ENCODE data around the gene QARS1.

The QARS1 gene

DNA sequence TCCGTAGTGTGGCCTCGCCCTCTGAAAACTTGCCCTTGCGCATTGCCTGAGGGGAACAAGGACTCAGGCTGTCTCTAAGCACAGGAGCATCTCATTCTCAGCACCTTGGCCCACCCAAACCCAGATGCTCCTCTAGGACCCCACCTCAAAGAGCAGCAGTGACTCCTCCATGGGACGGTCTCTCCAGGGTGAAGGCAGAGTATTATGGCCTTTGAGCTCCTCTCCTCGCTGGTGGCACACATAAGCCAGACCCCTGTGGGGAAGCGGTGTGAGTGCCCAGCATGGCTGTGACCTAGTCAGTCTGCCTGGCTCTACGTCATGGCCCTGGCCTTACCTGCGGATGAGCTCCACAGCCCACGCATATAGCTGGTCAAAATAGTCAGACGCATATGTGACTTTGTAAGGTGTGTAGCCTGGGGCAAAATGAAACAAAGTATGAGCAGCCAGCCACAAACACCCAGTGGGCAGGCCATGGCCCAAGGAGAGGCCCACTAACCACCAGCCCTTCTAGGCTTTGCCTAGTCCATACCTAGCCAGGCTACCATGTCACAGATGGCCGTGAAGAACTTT is 4.4 kb downstream of the QARS1 start:
- Mint-ChIP-seq H3K4me3 (no peak overlapping the region), H3K36me3 (no peaks in the 10 kb centered on the region), H3K27ac (no peak overlapping the region), H3K27me3 (no peaks in the 10 kb centered on the region), H3K4me1 (ENCODE audit: low read depth) (peaks cover 18% of the 10 kb centered on the region), H3K9me3 (ENCODE audit: low read depth) (no peaks in the 10 kb centered on the region)

DNA sequence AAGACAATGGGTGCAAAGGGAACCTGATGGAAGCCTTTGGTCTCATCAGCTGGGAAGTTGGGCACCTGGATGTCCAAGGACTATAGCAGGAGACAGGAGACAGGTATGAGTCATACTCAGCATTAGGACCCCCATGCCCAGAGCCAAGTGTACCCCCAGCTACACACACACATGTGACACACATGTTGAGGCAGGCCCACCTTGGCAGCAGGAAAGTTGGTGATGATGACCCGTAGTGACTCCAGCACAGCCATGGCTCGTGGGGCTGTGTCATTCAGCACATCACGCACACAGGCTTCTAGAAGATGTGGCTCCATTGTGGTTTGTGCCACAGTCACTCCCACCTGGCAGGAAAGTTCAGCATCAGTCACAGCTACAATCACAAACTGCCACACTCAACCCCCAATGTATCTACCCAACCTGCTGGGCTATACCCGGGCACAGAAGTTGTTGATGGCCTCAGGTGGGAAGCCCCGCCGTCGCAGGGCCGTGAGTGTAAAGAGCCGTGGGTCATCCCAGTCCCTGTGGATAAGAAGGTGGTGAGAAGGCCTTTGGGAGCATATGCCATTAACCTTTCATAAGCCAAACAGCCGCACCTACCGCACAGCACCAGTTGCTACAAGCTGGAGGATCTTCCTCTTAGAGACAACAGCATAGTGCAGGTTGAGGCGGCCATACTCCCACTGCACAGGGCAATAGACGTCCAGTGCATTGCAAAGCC is 5.5 kb downstream of the QARS1 start:
- Mint-ChIP-seq H3K27me3 (no peaks in the 10 kb centered on the region), H3K36me3 (no peaks in the 10 kb centered on the region), H3K4me3 (no peak overlapping the region), H3K27ac (no peak overlapping the region), H3K9me3 (ENCODE audit: low read depth) (no peaks in the 10 kb centered on the region), H3K4me1 (ENCODE audit: low read depth) (peaks cover 15% of the 10 kb centered on the region)

DNA sequence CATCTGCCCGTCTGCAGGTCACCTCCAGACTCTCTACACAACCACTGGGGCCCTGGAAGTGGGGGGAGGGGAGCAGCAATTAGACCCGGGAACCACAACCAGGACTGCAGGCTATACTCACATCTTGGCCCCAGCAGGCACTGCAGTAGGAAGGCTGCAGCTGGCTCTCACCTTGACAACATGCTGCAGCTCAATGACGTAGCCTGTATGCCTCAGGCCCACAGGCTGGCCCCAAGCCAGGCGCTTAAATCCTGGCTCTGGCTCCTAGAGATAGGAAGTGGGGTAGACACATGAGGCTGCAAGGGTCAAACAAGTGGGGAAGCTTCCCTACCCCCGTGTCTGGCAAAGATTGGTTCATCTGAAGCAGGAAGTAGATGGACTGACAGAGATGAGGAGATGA is 6.1 kb downstream of the QARS1 start:
- Mint-ChIP-seq H3K4me1 (ENCODE audit: low read depth) (peaks cover 11% of the 10 kb centered on the region), H3K36me3 (no peaks in the 10 kb centered on the region)

DNA sequence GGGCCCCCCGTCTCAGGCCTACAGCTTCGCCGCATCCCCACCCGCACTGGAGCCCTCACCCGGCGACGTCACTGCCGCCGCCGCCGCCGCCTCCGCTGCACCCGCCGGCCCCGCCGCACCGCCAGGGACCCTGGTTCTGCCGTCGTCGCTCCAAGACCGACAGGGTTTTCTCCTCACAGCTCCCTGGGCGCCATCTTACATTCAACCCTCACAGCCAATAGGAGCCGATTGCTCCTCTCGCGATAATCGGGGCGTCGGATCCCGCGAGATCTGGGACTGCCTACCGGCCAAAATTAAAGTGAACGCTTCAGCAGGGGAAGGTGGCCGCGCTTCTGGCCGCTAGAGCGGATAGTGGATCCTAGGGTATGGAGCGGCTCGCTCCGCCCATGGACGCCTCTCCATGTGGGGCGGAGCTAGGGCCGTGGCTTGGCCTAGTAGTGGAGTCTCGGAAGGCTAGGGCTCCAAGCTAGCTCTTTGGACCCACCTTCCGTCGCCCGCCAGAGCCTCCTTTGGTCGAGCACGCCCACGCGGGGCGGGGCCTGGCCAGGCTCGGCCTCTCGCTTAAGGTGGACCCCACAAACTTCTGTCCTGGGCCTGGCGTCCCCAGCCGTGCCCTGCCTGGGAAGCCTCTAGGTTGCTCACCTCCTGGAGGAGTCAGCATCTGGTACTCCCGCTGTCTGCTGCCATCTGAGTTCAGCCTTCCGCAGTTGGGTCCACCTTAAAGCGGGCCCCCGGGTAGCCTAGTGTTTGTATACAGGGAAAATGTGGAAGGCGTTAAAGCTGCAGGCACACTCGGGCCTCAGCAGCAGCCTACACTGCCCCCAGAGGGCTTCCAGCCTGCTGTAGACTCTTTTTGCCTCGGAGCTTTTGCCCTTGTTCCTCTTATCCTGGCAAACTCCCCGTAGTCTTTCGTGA is 10.4 kb downstream of the QARS1 start, which contains the start of gene QRICH1:
QRICH1 (minus strand) TSS at position 219 of the 915 bp plus-strand sequence. CDS start 17,054 bp downstream, outside the sequence.
- no peaks in the 10 kb centered on the region for H3K27me3 Mint-ChIP-seq
- peak within 1 kb of the TSS; percentile 93 for H3K4me3 Mint-ChIP-seq
- H3K27ac Mint-ChIP-seq: peak within 1 kb of the TSS; percentile 97
- H3K36me3 Mint-ChIP-seq: no peaks in the 10 kb centered on the region
- no peaks in the 10 kb centered on the region for H3K9me3 Mint-ChIP-seq (ENCODE audit: low read depth)
- H3K4me1 Mint-ChIP-seq (ENCODE audit: low read depth): peaks cover 34% of the 10 kb centered on the region

More for the DNA sequence above, 6.1 kb downstream of the QARS1 start:
- Mint-ChIP-seq H3K9me3 (ENCODE audit: low read depth) (no peaks in the 10 kb centered on the region), H3K4me3 (no peak overlapping the region), H3K27ac (no peak overlapping the region), H3K27me3 (no peaks in the 10 kb centered on the region)

DNA sequence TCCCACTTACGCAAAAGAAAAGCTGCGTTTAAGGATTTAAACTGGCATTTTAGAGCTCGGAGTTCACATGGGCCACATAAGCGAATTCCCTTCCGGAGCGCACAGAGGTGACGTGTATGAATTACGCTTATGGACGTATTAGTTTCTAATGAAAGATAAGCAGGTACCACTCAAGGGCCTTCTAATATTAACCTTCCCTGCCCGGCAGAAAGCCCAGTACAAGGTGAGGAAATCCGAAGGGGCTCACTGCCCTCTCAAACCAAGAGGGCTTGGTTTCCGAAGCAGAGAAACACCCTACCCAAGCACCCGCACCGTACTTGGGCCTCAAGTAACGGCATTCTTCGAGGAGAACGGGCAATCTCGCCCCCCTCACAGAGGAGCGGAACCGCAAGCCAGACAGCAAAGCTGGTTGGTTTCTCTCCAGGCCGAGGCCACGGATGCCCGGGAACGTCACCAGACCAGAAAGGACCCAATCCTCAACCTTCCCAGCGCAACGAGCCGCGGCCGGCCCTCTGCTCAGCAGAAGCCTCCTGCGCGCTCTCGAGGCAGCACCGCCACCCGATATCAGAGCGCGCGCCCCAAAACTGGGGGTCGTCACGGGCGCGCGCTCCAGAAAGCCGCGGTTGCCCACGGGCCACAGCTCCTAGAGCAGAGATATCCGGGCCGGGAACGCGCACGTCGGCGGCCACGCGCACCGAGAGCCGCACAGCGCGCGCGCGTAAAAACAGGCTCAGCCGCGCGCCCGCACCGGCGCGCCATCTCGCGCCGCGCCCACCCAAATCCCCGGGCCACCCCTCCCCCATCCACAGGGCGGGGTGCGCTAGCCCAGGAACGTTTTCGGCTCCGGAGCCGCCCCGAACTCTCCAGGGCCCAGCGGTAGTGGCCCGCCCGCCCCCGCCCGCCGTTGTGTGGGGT is 11.4 kb downstream of the QARS1 start:
- Mint-ChIP-seq H3K27me3 (no peaks in the 10 kb centered on the region), H3K4me3 (peak overlapping the region; percentile 93), H3K4me1 (ENCODE audit: low read depth) (peaks cover 36% of the 10 kb centered on the region), H3K36me3 (no peaks in the 10 kb centered on the region), H3K9me3 (ENCODE audit: low read depth) (no peaks in the 10 kb centered on the region), H3K27ac (peak overlapping the region; percentile 94)

DNA sequence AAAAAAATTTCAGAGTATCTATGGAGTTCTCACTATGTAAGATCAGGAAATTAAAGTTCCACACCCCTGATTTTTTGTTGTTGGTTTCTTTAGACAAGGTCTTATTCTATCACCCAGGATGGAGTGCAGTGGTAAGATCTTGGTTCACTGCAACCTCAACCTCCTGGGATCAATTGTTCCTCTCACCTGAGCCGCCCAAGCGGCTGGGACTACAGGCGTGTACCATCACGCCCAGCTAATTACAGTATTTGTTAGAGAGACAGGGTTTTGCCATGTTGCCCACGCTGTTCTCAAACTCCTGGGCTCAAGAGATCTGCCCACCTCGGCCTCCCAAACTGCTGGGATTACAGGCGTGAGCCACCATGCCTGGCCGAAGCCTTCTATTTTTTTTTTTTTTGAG is 23.1 kb downstream of the QARS1 start:
- no peak overlapping the region for H3K4me3 Mint-ChIP-seq
- H3K36me3 Mint-ChIP-seq: no peaks in the 10 kb centered on the region
- peaks cover 30% of the 10 kb centered on the region for H3K4me1 Mint-ChIP-seq (ENCODE audit: low read depth)
- H3K27ac Mint-ChIP-seq: no peak overlapping the region
- no peaks in the 10 kb centered on the region for H3K9me3 Mint-ChIP-seq (ENCODE audit: low read depth)
- no peaks in the 10 kb centered on the region for H3K27me3 Mint-ChIP-seq

DNA sequence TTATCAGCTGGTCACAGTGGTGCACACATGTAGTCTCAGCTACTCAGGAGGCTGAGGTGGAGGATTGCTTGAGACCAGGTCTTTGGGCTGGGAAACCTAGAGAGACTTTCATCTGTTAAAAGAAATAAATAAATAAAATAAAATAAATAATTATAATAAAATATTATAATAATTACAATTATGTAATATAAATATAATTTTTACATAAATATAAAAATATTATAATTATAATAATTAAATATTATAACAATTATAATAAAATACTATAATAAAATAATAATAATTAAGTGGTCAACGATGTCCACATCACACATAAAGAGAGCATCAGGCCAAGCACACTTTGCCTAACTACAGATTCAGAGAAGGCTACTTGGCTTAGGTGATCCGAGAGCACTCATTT is 25.3 kb downstream of the QARS1 start:
- H3K36me3 Mint-ChIP-seq: no peaks in the 10 kb centered on the region
- H3K4me3 Mint-ChIP-seq: no peak overlapping the region
- H3K9me3 Mint-ChIP-seq (ENCODE audit: low read depth): no peaks in the 10 kb centered on the region
- no peak overlapping the region for H3K27ac Mint-ChIP-seq
- peaks cover 24% of the 10 kb centered on the region for H3K4me1 Mint-ChIP-seq (ENCODE audit: low read depth)
- no peaks in the 10 kb centered on the region for H3K27me3 Mint-ChIP-seq

DNA sequence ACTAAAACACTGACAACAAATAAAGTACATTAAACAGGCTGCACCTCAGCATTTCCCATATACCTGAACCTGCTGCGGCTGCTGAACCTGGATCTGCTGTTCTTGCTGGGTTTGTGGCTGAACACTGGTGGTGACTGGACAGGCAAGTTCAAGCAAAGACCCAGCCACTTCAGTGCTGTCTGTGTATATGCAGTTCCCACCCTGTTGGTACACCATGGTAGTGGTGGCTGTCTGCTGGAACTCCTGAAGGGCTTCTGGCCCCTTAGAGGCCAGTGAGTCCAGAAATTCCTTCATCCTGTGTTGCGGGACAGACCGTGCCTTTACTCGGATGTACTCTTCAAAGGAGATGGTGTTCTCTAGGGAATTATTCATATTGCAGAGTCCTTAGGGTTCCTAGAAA is 27.9 kb downstream of the QARS1 start:
- Mint-ChIP-seq H3K27ac (no peak overlapping the region), H3K4me1 (ENCODE audit: low read depth) (peaks cover 24% of the 10 kb centered on the region), H3K4me3 (no peak overlapping the region), H3K9me3 (ENCODE audit: low read depth) (no peaks in the 10 kb centered on the region), H3K36me3 (peaks cover 2% of the 10 kb centered on the region), H3K27me3 (no peaks in the 10 kb centered on the region)

DNA sequence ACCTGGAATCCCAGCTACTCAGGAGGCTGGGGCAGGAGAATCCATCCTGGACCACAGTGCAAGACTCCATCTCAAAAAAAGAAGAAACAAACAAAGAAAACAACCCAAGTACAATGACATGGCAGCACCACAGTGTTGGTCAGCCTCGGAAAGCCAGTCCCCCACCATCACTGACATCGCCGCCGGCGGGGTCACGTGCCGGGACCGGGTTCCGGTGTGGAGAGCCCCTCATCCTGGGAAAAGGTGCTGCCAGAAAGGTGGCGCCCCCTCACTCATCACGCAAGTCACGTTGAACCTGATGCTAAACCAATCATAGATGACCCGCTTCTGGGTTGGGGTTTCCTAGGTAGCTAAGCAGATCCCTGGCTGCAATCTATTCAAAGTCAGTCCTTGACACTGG is 28.4 kb downstream of the QARS1 start:
- no peak overlapping the region for H3K27ac Mint-ChIP-seq
- H3K4me3 Mint-ChIP-seq: no peak overlapping the region
- peaks cover 2% of the 10 kb centered on the region for H3K36me3 Mint-ChIP-seq
- H3K9me3 Mint-ChIP-seq (ENCODE audit: low read depth): no peaks in the 10 kb centered on the region
- H3K27me3 Mint-ChIP-seq: no peaks in the 10 kb centered on the region
- peaks cover 20% of the 10 kb centered on the region for H3K4me1 Mint-ChIP-seq (ENCODE audit: low read depth)

DNA sequence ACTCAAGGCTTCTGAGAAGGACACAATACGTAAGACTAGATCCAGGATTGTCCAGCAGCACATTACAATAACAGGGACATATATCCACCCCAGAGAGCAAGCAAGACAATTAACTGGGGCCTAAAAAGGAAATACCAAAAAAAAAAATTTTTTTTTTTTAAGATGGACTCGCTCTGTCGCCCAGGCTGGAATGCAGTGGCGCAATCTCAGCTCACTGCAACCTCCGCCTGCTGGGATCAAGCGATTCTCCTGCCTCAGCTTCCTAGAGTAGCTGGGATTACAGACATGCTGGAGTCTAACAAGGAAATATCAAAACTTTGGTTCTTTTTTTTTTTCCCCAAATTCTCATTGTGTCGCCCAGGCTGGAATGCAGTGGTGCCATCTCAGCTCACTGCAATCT is 46.5 kb downstream of the QARS1 start:
- Mint-ChIP-seq H3K9me3 (ENCODE audit: low read depth) (no peaks in the 10 kb centered on the region), H3K36me3 (peaks cover 4% of the 10 kb centered on the region), H3K4me1 (ENCODE audit: low read depth) (peaks cover 6% of the 10 kb centered on the region)

DNA sequence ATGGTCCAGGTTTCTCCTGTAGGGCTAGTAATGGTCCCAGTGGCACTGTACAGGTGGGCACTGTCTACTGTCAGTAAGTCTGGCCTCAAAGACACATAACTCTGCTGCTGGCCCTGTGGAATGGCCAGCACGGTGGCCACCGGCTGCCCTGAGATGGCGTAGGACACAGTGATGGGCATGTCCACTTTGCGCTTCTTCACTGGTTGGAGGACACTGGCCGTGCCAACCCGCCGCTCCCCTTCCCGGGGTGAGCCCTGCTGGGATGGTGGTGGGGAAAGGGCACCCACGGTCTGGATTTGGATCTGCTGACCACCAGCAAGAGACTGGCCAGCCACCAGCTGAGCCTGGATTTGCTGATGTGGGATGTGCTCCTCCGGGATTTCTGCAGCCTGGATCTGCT is 47.3 kb downstream of the QARS1 start:
- peaks cover 9% of the 10 kb centered on the region for H3K4me1 Mint-ChIP-seq (ENCODE audit: low read depth)
- no peaks in the 10 kb centered on the region for H3K27me3 Mint-ChIP-seq
- no peak overlapping the region for H3K27ac Mint-ChIP-seq
- H3K36me3 Mint-ChIP-seq: peaks cover 7% of the 10 kb centered on the region
- no peak overlapping the region for H3K4me3 Mint-ChIP-seq
- no peaks in the 10 kb centered on the region for H3K9me3 Mint-ChIP-seq (ENCODE audit: low read depth)

More for the DNA sequence above, 46.5 kb downstream of the QARS1 start:
- Mint-ChIP-seq H3K27me3 (no peaks in the 10 kb centered on the region), H3K4me3 (no peak overlapping the region), H3K27ac (no peak overlapping the region)

DNA sequence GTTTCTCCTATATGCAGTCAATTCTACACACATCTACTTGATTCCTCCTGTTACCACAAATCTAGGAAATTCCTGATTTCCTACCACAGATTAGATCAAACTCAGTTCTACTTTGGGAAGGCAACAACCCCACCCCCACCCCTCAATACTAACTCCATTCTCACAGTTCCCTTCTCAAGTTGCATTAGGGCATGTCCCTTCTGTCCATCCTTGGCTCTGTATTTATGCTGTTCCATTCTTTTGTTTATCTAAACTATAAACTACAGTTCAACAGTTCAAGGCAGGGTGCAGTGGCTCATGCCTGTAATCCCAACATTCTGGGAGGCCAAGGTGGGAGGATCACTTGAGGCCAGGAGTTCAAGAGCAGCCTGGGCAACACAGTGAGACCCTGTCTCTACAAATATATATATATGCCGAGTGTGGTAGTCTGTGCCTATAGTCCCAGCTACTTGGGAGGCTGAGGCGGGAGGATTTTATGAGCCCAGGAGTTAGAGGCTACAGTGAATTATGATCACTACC is 50.2 kb downstream of the QARS1 start:
- Mint-ChIP-seq H3K9me3 (ENCODE audit: low read depth) (no peaks in the 10 kb centered on the region), H3K4me3 (no peak overlapping the region), H3K27ac (peak overlapping the region; percentile 41), H3K36me3 (peaks cover 12% of the 10 kb centered on the region), H3K27me3 (no peaks in the 10 kb centered on the region), H3K4me1 (ENCODE audit: low read depth) (peaks cover 18% of the 10 kb centered on the region)

DNA sequence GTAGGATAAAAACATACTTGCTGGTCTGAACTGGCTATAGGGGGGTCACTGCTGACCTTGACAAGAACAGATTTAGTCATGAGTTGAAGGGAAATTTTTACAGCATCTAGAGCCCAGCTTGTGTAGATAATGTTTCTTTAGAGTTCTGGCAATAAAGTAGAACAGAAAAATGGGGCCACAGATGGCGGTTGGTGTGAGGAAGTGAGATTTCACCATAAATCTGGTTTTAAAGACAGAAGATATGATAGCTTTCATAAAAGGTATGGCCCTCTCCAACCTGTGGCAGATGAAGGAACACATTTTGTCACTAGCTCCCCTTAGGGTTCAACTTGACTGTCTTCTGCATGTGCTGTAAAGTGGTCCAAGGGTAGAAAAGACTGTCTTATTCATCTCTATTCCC is 51.0 kb downstream of the QARS1 start:
- Mint-ChIP-seq H3K9me3 (ENCODE audit: low read depth) (no peaks in the 10 kb centered on the region), H3K27me3 (no peaks in the 10 kb centered on the region), H3K4me3 (no peak overlapping the region), H3K27ac (no peak overlapping the region), H3K36me3 (peaks cover 12% of the 10 kb centered on the region), H3K4me1 (ENCODE audit: low read depth) (peaks cover 18% of the 10 kb centered on the region)

All from activated naive CD8-positive, alpha-beta T cell (primary cell).